Large intestine (tissue), 3 donors: ENCODE measurements around the gene TMED4. TPM values are rescaled to one million over a fixed set of nuclear protein-coding genes. Genes with fewer than 3 reads are reported as not detected.

Experiments
- DNase-seq, 2 donors: peaks; one replicate each; pipeline versions ENCODE4 v3.0.0 to v3.0.0-alpha.2; 2013
- H3K27ac ChIP-seq: one replicate; pipeline ENCODE4 v1.5.1; 2013; ENCODE audit warnings: low read length
- H3K27me3 ChIP-seq: 2 replicates; pipeline ENCODE4 v1.6.1; 2013; ENCODE audit warnings: low read length; ENCODE audit not compliant: control insufficient read depth, insufficient read depth
- H3K36me3 ChIP-seq: 2 replicates; pipeline ENCODE4 v1.6.1; 2013; ENCODE audit warnings: low read length; ENCODE audit not compliant: control insufficient read depth, insufficient read depth
- H3K4me1 ChIP-seq: one replicate; pipeline ENCODE4 v1.6.1; 2013; ENCODE audit warnings: low read length; ENCODE audit not compliant: control insufficient read depth, insufficient read depth
- H3K4me3 ChIP-seq: one replicate; pipeline ENCODE4 v1.5.1; 2013; ENCODE audit warnings: low read length
- H3K9me3 ChIP-seq: one replicate; pipeline ENCODE4 v1.6.1; 2013; ENCODE audit warnings: mild to moderate bottlenecking, low read depth, low read length, moderate library complexity; ENCODE audit not compliant: control insufficient read depth
- WGBS: methylation state at CpG from one replicate; pipeline ENCODE4 v1.1.5; 2013; ENCODE audit warnings: low lambda C conversion rate; ENCODE audit not compliant: insufficient coverage; 5-methylcytosine and 5-hydroxymethylcytosine counted together
- polyA plus RNA-seq: library from polyadenylated mRNA; unstranded; fragments of 120-200 nt; gene quantifications from one replicate; pipeline ENCODE4 v1.2.1, GENCODE V29; 2013

TMED4 gene
- polyA plus RNA-seq, 1 donor: 164 TPM

DNA sequence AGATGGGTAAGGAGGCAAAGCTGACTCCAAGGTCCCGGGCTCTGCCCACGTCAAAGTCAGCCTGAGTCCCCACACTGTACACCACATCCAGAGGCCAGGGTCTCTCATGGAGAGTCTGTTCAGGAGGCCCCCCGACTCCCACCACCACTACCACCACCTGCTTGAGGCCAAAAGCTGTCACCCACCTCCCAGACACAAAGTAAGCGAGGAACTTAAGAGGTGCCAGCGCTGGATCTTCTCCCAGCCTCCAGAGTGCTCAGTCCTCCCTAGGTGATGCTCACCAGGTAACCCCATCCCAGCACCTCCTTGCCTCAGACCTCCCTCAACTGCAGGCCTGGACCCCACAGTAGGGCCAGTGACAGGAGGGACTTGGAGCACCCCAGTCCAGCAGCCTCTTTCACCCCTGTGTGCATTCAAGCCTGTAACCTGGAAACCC, 41.4 kb downstream of the TMED4 start:
- DNase-seq: no peak
- no peaks in the 10 kb centered on the region for H3K27me3 ChIP-seq
- H3K36me3 ChIP-seq: peaks cover 11% of the 10 kb centered on the region
- peaks cover 10% of the 10 kb centered on the region for H3K9me3 ChIP-seq
- H3K27ac ChIP-seq: peak overlapping the region; percentile 95
- peaks cover 68% of the 10 kb centered on the region for H3K4me1 ChIP-seq
- H3K4me3 ChIP-seq: peak overlapping the region; percentile 46
- WGBS: no CpG with 5 or more reads among the region's 5 CpGs

DNA sequence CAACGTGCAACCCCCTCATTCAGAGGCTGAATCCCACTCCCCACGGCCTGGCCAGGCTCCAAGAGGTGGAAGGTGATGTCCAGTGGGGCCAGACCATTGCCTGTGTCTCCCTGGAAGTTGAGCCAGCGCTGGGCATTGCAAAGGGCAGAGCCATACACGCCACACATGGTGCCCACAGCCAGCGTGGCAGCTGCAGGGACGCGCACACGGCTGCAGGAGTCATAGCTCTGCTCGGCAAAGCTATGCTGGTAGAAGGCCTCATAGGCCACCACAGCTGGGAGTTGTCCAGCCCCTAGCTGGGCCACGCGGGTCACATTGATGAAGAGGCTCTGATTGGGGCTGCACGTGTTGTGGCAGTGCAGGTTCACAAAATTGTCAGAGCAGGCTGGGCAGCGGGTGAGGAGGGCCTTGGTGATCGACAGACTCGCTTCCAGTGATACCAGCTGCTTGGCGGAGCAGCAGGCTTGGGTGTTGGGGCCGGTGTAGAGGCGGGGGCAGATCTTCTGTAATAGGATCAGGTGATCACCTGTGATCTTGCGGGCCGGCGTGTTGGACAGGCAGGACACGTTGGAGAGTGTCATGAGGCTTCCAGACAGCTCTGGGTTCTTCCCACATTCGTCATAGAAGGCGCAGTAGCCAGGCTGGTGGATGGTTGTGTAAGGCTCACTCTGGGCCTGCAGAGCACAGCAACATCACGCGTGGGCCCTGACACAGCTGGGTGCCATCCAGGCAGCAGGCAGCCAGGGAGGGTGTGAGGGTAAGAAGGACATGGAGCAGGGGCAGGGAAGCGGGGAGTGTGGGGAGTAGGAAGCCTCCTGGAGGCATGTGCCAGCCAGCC, 42.1 kb downstream of the TMED4 start:
- peaks cover 10% of the 10 kb centered on the region for H3K9me3 ChIP-seq
- DNase-seq: peak; percentile 26 to 55
- peaks cover 12% of the 10 kb centered on the region for H3K36me3 ChIP-seq
- peak overlapping the region; percentile 95 for H3K27ac ChIP-seq
- H3K4me1 ChIP-seq: peaks cover 72% of the 10 kb centered on the region
- H3K4me3 ChIP-seq: peak overlapping the region; percentile 46
- H3K27me3 ChIP-seq: no peaks in the 10 kb centered on the region
- no CpG with 5 or more reads among the region's 27 CpGs for WGBS

DNA sequence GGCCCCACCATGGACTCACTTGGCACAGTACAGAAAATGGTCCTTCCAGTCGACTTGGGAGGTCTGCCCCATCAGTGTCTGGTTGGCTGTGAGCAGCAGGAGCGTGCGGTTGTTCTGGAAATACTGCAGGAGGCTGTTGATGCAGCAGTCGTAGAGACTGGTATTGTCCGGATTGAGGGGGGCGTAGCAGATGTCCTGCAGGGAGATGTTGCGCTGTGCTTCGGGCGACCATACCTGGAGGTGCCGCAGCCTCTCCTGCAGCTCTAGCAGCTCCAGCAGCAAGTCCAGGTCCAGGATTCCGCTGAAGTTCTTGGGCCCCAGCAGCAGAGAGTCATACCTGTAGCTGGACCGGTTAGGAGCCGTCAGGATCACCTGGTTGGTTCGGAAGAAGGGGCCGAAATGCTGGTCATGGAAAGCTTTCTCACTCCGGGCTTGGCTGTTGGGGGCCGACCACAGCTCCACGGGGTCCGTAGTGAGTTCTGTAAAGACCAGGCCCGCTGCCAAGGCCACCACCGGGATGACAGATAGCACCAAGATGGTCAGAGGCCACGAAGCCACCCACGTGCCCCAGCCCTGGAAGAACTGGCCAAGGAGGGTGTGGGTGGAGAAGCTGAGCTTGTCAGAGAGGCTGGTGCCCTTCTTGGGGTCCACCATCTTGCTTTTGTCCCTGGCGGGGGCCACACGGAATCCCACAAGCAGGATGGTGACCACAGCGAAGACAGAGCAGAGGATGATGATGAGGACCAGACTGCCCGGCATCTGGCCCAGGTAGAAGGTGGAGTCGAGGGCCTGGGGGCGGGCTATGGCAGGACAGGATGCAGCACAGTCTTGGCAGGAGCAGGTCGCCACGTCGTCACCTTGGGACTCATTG, 43.0 kb downstream of the TMED4 start:
- Histone ChIP-seq H3K27ac (no peak overlapping the region), H3K4me3 (peak overlapping the region; percentile 34), H3K4me1 (peaks cover 77% of the 10 kb centered on the region), H3K9me3 (peaks cover 10% of the 10 kb centered on the region), H3K36me3 (peaks cover 16% of the 10 kb centered on the region), H3K27me3 (no peaks in the 10 kb centered on the region)
- WGBS: no CpG with 5 or more reads among the region's 32 CpGs
- DNase-seq: no peak

DNA sequence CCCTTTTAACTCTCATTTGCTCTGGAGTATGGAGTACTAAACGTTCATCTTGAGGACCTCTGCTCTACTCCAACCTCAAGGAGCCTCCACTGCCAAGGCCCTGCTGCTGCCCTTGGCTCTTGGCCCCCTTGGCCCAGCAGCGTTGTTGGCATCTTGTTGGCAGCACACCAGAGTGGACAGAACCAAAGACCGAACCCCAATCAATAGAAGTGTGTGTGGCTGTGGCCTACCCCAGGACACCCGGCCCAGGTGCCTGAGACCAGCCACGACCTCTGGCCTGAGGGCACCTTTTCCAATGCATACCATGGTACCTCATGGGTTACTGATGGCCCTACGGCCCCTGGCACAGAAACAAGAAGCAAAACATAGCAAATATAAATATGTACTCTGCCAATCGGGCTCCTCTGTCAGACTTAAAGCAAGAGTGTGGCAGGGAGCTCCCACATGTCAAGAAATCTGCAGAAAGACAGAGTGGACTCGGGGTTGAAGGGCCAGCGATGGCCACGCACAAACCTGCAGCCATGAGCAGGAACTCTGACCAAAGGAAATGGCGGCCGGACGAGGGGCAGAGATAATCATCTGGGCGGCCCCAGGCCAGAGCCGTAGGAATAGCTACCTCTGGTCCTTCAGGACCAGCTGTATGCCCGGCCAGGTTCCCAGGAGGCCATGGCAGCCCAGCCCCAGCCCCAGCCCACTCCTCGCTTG, 43.8 kb downstream of the TMED4 start:
- no peak for DNase-seq
- Histone ChIP-seq H3K36me3 (peaks cover 24% of the 10 kb centered on the region), H3K9me3 (peaks cover 10% of the 10 kb centered on the region), H3K27ac (no peak overlapping the region), H3K4me3 (peak overlapping the region; percentile 34), H3K27me3 (no peaks in the 10 kb centered on the region), H3K4me1 (peaks cover 84% of the 10 kb centered on the region)
- WGBS: no CpG with 5 or more reads among the region's 17 CpGs

DNA sequence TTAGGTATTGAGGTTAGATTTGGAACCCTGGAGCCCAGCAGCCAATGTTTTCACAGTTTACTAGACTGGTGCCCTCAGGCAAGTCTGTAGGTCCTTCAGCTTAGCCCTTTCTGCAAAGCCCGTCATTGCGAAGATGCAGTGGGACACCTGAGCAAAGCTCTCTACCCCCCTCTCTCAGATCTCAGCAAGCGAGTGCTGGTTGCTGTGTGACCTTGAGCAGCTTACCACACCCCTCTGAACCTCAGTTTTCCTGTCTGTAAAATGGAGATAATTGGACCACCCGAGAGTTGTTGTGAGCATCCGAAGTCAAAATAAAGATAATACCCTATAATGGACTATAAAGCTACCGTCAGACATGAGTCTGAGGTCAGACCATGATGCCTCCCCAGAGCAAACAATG, 44.6 kb downstream of the TMED4 start:
- WGBS: 100% methylated on average over 1 of the region's 6 CpGs
- H3K27me3 ChIP-seq: no peaks in the 10 kb centered on the region
- DNase-seq: no peak
- H3K9me3 ChIP-seq: peaks cover 10% of the 10 kb centered on the region
- peak overlapping the region; percentile 34 for H3K4me3 ChIP-seq
- no peak overlapping the region for H3K27ac ChIP-seq
- H3K4me1 ChIP-seq: peaks cover 77% of the 10 kb centered on the region
- peaks cover 27% of the 10 kb centered on the region for H3K36me3 ChIP-seq

DNA sequence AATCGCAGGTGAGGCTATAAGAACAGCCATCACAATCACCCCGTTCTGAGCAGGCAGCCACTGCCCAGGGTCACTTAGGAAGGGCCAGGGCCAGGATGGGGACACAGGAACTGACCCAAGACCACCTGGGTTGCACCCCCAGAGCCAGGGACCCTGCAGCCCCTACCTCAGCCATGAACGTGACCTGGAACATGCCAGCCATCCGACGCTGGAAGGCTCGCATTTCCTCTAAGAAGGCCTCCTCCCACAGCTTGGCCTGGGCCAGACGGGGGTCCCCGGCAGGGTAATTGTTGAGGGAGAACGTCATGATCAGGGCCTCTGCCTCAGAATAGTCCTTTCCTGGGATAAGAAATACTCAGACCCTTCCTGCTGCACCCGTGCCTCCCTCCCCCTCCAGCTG, 45.9 kb downstream of the TMED4 start:
- peaks cover 40% of the 10 kb centered on the region for H3K36me3 ChIP-seq
- no CpG with 5 or more reads among the region's 10 CpGs for WGBS
- H3K27me3 ChIP-seq: no peaks in the 10 kb centered on the region
- H3K4me1 ChIP-seq: peaks cover 64% of the 10 kb centered on the region
- no peak for DNase-seq
- peaks cover 10% of the 10 kb centered on the region for H3K9me3 ChIP-seq
- no peak overlapping the region for H3K27ac ChIP-seq
- H3K4me3 ChIP-seq: no peak overlapping the region

DNA sequence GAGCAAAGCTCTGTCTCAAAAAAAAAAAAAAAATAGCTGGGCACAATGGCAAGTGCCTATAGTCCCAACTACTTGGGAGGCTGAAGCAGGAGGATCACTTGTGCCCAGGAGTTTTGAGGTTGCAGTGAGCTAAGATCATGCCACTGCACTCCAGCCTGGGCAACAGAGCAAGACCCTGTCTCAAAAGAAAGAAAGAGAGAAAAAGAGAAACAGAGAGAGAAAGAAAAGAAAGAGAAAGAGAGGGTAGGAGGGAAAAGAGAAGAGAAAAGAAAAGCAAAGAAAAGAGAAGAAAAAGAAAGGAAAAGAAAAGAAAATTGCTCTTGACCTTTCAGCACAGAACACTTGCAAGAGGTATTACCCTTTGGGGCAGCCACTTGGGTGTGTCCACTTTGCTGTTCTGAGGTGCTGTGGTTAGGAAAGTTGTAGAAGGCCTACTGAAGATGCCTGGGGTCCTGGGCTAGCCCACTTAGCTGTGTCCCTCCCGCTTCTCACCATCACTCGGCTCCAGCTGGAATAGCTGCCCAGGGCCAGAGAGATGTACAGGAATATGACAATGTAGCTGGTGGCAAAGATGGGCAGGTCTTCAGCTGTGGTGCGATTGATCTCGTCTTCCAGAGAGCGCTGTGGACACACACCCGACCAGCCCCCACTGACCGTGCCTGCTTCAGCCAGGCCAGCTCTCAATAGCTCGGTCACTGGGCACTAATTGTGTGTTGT, 46.5 kb downstream of the TMED4 start:
- no peak for DNase-seq
- no peaks in the 10 kb centered on the region for H3K27me3 ChIP-seq
- no peak overlapping the region for H3K27ac ChIP-seq
- WGBS: 100% methylated on average over 1 of the region's 8 CpGs
- H3K9me3 ChIP-seq: peaks cover 10% of the 10 kb centered on the region
- peaks cover 45% of the 10 kb centered on the region for H3K36me3 ChIP-seq
- H3K4me3 ChIP-seq: no peak overlapping the region
- peaks cover 58% of the 10 kb centered on the region for H3K4me1 ChIP-seq

DNA sequence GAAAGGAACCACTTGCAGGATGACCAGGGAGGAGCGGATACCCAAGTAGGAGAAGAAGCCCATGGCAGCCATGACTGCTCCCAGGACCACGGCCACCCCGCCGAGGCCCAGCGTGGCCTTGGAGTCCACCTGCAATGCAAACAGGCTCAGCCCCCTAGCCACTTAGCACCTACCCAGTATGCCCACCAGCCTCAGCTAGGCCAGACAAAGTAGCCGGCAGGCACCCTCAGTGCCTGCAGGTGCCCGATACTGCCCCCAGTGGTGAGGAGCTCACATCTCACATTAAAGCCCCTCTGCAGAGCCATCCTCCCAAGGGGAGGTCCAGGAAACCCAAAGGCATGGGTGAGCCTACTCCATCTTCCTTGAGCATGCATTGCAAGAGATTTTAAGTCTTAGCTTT, 47.5 kb downstream of the TMED4 start:
- H3K4me1 ChIP-seq: peaks cover 48% of the 10 kb centered on the region
- peak overlapping the region; percentile 56 for H3K27ac ChIP-seq
- H3K36me3 ChIP-seq: peaks cover 42% of the 10 kb centered on the region

DNA sequence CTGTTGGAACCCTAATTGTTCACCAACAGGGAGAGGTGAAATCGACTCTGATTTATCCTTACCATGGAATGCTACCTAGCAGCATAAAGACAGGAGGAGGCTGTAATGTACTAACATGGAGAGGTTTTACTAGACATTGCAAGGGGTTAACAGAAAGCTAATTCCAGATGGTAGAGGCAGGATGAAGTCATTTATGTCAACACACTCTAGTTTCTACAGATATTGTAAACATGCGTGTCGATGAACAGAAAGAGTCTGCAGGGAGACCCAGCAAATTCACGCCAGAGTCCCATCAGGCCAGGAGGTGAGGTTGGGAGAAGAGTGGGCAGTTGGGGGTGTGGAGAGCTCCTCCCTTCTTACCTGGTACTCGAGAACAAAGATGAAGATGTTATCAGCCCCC, 47.9 kb downstream of the TMED4 start:
- H3K4me1 ChIP-seq: peaks cover 44% of the 10 kb centered on the region
- WGBS: no CpG with 5 or more reads among the region's 5 CpGs

More for the DNA sequence above, 47.5 kb downstream of the TMED4 start:
- Histone ChIP-seq H3K27me3 (no peaks in the 10 kb centered on the region), H3K9me3 (peaks cover 5% of the 10 kb centered on the region), H3K4me3 (no peak overlapping the region)
- no CpG with 5 or more reads among the region's 7 CpGs for WGBS
- DNase-seq: peak in 1 of 2 donors; percentile 40

More for the DNA sequence above, 47.9 kb downstream of the TMED4 start:
- DNase-seq: peak in 1 of 2 donors; percentile 43
- H3K9me3 ChIP-seq: peaks cover 3% of the 10 kb centered on the region
- H3K27ac ChIP-seq: peak overlapping the region; percentile 56
- peaks cover 39% of the 10 kb centered on the region for H3K36me3 ChIP-seq
- H3K27me3 ChIP-seq: no peaks in the 10 kb centered on the region
- H3K4me3 ChIP-seq: no peak overlapping the region
